HG02981 (cell line): ENCODE measurements around the gene CHMP4B.
A peak's percentile ranks its signal among the peaks of the same experiment; 100 is the strongest.

Experiments
- ATAC-seq: cut with Tn5 transposase; IDR thresholded peaks from one replicate; pipeline ENCODE4 v1.9.1; 2021; ENCODE audit warnings: mild to moderate bottlenecking, moderate library complexity; ENCODE audit not compliant: unreplicated experiment

CHMP4B gene

GRCh38 chr20:33810885-33811775, at the start of gene CHMP4B:
Gene CHMP4B (plus strand): TSS chr20:33811348. CDS start chr20:33811469, 121 bp downstream.
- ATAC-seq, result peak; percentile 91

GRCh38 chr20:33761698-33762250, 49.4 kb upstream of the CHMP4B start:
- no peak for ATAC-seq

GRCh38 chr20:33765099-33765498, 46.0 kb upstream of the CHMP4B start:
- no peak for ATAC-seq

GRCh38 chr20:33765592-33765991, 45.6 kb upstream of the CHMP4B start:
- ATAC-seq, result no peak

GRCh38 chr20:33766686-33767085, 44.5 kb upstream of the CHMP4B start:
- no peak for ATAC-seq

GRCh38 chr20:33767777-33768138, 43.4 kb upstream of the CHMP4B start:
- no peak for ATAC-seq

- no peak for ATAC-seq
These were observed 42.1 kb upstream of the CHMP4B start for GRCh38 chr20:33769043-33769442.

GRCh38 chr20:33770005-33770404, 41.1 kb upstream of the CHMP4B start:
- no peak for ATAC-seq

GRCh38 chr20:33771938-33772337, 39.2 kb upstream of the CHMP4B start:
- ATAC-seq, result no peak

- no peak for ATAC-seq
These were observed 38.7 kb upstream of the CHMP4B start for GRCh38 chr20:33772439-33772838.

- peak; percentile 62 for ATAC-seq
These were observed 37.6 kb upstream of the CHMP4B start for GRCh38 chr20:33773412-33774089.

GRCh38 chr20:33777816-33778215, 33.3 kb upstream of the CHMP4B start:
- no peak for ATAC-seq

- no peak for ATAC-seq
These were observed 30.0 kb upstream of the CHMP4B start for GRCh38 chr20:33781133-33781532.

- ATAC-seq, result no peak
These were observed 29.2 kb upstream of the CHMP4B start for GRCh38 chr20:33781945-33782344.

- no peak for ATAC-seq
These were observed 27.9 kb upstream of the CHMP4B start for GRCh38 chr20:33783256-33783655.

GRCh38 chr20:33783818-33784217, 27.3 kb upstream of the CHMP4B start:
- no peak for ATAC-seq

- no peak for ATAC-seq
These were observed 26.9 kb upstream of the CHMP4B start for GRCh38 chr20:33784225-33784624.

GRCh38 chr20:33785503-33785902, 25.6 kb upstream of the CHMP4B start:
- no peak for ATAC-seq

- ATAC-seq, result no peak
These were observed 23.8 kb upstream of the CHMP4B start for GRCh38 chr20:33787253-33787891.

GRCh38 chr20:33788351-33789049, 22.6 kb upstream of the CHMP4B start:
- ATAC-seq, result no peak
